SK-N-SH treated with all-trans-retinoic acid at 6 μM for 48 hours (cell line): ENCODE results near the gene SELENOI.

Experiments
- BACH2 ChIP-seq: fragments of 250-450 bp; sonication (Bioruptor Pico); IDR thresholded peaks from 2 replicates; pipeline ENCODE4 v1.9.0; 2021; ENCODE audit warnings: mild to moderate bottlenecking, borderline replicate concordance
- CSDC2 ChIP-seq: fragments of 250-450 bp; sonication (Bioruptor Pico); IDR thresholded peaks from 2 replicates; pipeline ENCODE4 v1.5.0; 2020; ENCODE audit warnings: mild to moderate bottlenecking, moderate library complexity
- TCF4 ChIP-seq: fragments of 250-450 bp; sonication (Bioruptor Pico); IDR thresholded peaks from 2 replicates; pipeline ENCODE4 v1.8.0; 2021; ENCODE audit warnings: mild to moderate bottlenecking, moderate library complexity, borderline replicate concordance
- TOX ChIP-seq: fragments of 250-450 bp; sonication (Bioruptor Pico); IDR thresholded peaks from 2 replicates; pipeline ENCODE4 v1.8.0; 2021; ENCODE audit warnings: mild to moderate bottlenecking, moderate library complexity, borderline replicate concordance
- TF ChIP-seq, protein P1 (sequence below): fragments of 250-450 bp; sonication (Bioruptor Pico); IDR thresholded peaks from 2 replicates; pipeline ENCODE4 v1.5.1; 2021; ENCODE audit warnings: mild to moderate bottlenecking, moderate library complexity

DNA sequence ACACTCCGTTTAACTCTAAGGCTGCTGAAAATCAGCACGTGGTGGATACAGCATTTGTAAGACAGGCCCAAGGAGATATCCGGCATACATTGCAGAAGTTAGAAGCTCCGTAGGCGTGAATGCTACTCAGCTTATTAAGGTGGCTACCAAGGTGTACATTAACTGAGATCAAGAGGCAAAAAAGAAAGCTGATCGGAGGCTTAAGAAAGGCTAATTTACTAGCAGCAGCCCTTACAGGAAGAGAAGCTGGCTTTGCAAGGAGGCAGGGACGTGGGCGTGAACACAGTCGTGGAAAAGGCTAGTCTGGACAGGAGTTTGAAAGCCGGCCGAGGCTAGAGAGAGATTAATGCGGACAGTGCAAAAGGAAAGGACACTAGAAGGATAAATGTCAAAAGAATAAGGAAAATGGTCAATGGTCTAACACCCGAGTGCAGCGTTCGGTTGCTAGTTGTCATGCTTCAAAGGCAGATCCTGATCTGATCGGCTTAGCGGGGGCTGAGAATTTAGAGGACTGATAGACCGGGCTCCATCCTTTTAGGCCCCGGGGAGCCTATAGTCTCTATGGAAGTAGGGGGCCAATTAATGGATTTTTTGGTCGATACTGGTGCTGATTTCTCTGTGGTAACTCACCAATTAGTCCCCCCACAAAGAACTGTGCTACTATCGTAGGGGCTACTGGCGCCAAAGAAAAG is 45.6 kb upstream of the SELENOI start:
- no peak for TF ChIP-seq TOX (CRISPR knock-in tag)
- TF ChIP-seq TCF4 (CRISPR knock-in tag): no peak
- no peak for TF ChIP-seq CSDC2 (CRISPR knock-in tag)
- no peak for TF ChIP-seq BACH2 (CRISPR knock-in tag)
- TF ChIP-seq, protein P1, sequence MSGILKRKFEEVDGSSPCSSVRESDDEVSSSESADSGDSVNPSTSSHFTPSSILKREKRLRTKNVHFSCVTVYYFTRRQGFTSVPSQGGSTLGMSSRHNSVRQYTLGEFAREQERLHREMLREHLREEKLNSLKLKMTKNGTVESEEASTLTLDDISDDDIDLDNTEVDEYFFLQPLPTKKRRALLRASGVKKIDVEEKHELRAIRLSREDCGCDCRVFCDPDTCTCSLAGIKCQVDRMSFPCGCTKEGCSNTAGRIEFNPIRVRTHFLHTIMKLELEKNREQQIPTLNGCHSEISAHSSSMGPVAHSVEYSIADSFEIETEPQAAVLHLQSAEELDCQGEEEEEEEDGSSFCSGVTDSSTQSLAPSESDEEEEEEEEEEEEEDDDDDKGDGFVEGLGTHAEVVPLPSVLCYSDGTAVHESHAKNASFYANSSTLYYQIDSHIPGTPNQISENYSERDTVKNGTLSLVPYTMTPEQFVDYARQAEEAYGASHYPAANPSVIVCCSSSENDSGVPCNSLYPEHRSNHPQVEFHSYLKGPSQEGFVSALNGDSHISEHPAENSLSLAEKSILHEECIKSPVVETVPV (CRISPR knock-in tag): no peak
